Measurements from ENCODE around the gene PAK1.

PAK1 gene

DNA sequence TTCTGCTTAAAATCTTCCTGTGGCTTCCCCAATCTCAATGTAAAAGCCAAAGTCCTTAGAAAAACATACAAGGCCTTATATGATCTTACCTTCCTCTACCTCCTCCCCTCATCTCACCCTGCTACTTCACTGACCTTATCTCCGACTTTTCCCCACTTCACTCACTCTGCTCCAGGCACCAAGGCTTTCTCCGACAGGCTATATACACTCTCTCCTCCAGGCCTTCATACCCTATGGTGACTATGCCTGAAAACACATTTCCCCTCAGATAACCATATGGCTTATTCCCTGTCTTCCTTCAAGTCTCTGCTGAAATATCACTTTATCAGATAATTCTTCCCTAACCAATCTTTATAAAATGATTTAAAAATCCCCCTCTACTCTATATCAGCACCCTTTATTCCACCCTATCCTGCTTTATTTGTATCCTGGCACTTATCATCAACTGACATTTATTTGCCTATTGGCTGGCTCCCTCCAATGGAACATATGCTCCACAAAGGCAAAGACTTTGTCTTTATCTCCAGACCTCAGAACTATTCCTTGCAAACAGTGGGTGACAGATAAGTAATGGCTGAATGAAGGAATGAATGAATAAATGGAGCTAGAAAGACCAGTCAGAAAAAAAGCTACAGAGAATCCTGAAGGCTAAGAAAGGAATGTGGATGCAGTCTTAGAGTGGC, 52.7 kb downstream of the PAK1 start:
- no peak overlapping the region for H3K4me3 ChIP-seq (ENCODE audit: low read depth, low read length)
- TF ChIP-seq, protein P1, sequence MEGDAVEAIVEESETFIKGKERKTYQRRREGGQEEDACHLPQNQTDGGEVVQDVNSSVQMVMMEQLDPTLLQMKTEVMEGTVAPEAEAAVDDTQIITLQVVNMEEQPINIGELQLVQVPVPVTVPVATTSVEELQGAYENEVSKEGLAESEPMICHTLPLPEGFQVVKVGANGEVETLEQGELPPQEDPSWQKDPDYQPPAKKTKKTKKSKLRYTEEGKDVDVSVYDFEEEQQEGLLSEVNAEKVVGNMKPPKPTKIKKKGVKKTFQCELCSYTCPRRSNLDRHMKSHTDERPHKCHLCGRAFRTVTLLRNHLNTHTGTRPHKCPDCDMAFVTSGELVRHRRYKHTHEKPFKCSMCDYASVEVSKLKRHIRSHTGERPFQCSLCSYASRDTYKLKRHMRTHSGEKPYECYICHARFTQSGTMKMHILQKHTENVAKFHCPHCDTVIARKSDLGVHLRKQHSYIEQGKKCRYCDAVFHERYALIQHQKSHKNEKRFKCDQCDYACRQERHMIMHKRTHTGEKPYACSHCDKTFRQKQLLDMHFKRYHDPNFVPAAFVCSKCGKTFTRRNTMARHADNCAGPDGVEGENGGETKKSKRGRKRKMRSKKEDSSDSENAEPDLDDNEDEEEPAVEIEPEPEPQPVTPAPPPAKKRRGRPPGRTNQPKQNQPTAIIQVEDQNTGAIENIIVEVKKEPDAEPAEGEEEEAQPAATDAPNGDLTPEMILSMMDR (IDR thresholded peaks at IDR 0.05; ENCODE audit: control insufficient read depth, extremely low read depth, insufficient read depth), result no peak
- no peak for DNase-seq (ENCODE audit: low read depth)

DNA sequence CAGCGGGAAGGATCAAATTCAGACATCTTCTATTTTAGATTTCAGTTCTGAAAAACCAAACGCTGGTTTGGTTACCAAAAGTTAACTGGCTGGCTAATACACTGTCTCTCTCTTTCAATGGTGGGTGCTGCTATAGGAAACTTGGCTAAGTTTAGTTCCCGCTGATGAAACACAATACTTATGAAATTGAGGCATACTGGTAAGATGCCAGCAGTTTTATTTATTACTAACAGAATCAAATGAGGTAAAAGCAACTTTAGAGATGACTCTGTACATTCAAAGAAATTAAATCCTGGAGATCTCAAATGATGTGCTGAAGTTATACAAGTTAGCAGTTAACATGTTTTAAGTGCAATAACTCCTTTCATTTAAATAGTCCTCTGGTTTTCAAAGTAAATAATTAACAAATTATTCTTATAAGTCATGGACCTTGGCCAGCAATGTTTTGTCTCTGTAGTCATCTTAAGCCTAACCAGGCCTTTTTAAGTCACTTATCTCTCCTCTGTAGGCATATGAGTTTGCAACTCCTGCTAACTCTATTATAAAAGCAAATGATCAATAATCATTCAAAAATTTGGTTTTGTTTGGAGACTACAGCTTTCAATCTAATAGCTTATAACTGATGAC, 54.8 kb downstream of the PAK1 start:
- DNase-seq (ENCODE audit: low read depth), result no peak
- TF ChIP-seq, protein P1 (IDR thresholded peaks at IDR 0.05; ENCODE audit: control insufficient read depth, extremely low read depth, insufficient read depth), result no peak
- no peak overlapping the region for H3K4me3 ChIP-seq (ENCODE audit: low read depth, low read length)

DNA sequence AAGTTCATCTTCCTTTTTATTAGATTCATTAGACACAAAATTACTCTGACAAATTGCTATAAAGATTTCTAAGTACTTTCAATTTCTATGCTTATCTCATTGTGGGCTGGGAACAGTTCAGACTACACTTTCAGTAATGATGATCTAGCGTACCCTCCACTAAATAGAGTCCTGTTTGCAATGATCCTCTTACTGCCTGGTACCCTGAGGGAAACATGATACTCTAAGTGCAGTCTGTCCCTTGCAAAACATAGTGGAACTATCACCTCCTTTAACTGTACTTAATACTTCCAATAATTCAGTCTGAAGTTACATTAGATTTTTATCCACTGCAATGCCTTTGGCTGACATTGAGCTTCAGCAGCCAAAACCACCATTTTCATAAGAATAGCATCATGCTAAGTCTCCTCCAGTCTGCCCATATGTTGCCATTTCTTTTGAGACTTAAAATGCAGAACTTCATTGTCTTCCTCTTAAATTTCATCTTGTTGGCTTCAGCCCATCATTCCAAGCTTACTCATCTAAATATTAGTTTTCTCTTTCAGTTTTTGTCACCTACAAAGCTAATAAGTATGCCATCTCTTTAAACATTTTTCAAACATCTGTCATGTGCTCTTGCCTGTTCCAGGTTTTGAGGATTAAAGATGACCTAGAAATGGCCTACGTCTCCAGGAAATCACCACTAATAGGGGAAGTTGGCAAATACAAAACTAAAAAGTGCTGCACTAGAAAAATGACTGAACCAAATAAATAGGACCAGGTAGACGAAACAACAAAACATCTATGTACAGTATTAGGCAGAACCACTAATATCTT, 55.5 kb downstream of the PAK1 start:
- no peak for DNase-seq (ENCODE audit: low read depth)
- TF ChIP-seq, protein P1 (IDR thresholded peaks at IDR 0.05; ENCODE audit: control insufficient read depth, extremely low read depth, insufficient read depth), result no peak
- H3K4me3 ChIP-seq (ENCODE audit: low read depth, low read length), result no peak overlapping the region

DNA sequence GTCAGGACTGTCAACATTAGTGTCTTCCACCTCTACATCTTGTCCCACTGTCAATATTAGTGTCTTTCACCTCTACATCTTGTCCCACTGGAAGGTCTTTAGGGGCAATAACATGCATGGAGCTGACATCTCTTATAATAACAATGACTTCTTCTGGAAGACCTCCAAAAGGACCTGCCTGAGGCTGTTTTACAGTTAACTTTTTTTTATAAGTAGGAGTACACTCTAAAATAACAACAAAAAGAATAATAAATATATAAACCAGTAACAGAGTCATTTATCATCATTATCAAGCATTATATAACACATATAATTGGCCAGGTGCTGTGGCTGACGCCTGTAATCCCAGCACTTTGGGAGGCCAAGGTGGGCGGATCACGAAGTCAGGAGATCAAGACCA, 57.5 kb downstream of the PAK1 start:
- TF ChIP-seq, protein P1 (IDR thresholded peaks at IDR 0.05; ENCODE audit: control insufficient read depth, extremely low read depth, insufficient read depth), result no peak
- no peak overlapping the region for H3K4me3 ChIP-seq (ENCODE audit: low read depth, low read length)
- DNase-seq (ENCODE audit: low read depth), result no peak

DNA sequence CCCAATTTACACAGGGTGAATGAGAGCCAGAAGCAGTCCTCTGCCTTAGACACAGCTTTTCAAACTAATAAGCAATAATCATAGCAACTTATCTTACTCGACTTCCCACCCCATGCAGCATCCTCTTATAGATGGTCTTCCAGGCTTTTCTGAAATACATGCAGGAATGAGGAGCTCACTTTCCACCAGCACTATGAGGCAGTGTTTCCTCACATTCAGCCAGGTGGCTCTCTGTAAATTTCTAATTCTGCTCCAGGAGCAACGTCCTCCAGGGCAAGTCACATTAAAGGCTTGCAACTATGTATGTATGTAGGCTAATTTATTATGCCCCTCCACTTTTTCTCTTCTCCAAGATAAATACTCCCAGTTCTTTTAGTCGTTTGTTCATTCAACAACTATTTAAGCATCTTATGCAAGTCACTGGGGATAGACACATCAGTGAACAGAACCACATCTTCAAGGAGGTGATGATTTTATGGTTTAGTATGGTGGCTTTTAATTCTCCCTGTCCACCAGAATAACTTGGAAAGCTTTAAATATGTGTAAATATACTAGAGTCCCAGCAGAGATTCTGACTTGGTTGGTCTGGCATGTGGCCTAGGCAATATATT, 59.9 kb downstream of the PAK1 start:
- no peak for DNase-seq (ENCODE audit: low read depth)
- H3K4me3 ChIP-seq (ENCODE audit: low read depth, low read length), result no peak overlapping the region
- TF ChIP-seq, protein P1 (IDR thresholded peaks at IDR 0.05; ENCODE audit: control insufficient read depth, extremely low read depth, insufficient read depth), result peak; percentile 21; the same call in 1 of the 2 replicates

DNA sequence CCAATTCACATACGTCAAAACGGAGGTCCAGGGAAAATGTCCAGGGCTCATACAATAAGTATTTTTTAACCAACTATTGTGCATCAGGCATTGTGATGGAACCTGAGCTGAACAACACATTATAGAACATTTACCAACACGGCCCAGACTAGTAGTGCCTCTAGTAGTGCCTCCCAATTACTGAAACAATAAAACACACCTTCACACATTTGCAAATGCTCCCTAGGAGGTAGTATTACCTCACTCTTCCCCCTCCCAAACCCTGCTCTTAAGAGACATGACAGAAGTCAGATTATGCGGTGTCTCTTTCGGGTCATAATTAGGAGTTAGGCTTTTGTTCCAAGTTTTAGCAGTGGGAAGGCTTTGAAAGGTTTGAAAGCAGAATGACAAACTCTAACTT, 61.1 kb downstream of the PAK1 start:
- no peak overlapping the region for H3K4me3 ChIP-seq (ENCODE audit: low read depth, low read length)
- TF ChIP-seq, protein P1 (IDR thresholded peaks at IDR 0.05; ENCODE audit: control insufficient read depth, extremely low read depth, insufficient read depth), result no peak
- no peak for DNase-seq (ENCODE audit: low read depth)
